GM12878 (cell line): ENCODE data around the gene KRT4. TPM values are rescaled to one million over a fixed set of nuclear protein-coding genes. Genes with fewer than 3 reads are reported as not detected.

Experiments used
- ATAC-seq: fragments of 200-7000 bp; cut with Tn5 transposase; 3 replicates; pipeline ENCODE4 v1.9.1; 2020; ENCODE audit warnings: mild to moderate bottlenecking, moderate library complexity
- BruUV-seq: library from RNA; stranded (reverse); fragments of 400-500 nt; replicated peaks from 2 replicates; lab custom pipeline; 2021; lab: Mats Ljungman, UMichigan
- CTCF ChIA-PET: fragments of 300-600 bp; sonication (Branson Sonifier 250); formaldehyde crosslinking; extraction: SDS; loops from one replicate; lab custom pipeline; 2021; ENCODE audit warnings: inconsistent platforms; lab: Yijun Ruan, JAX
- POLR2A ChIA-PET: fragments of 350-600 bp; formaldehyde crosslinking; extraction: SDS; loops from one replicate; lab custom pipeline; 2021; ENCODE audit warnings: inconsistent platforms; lab: Charles Lee
- RAD21 ChIA-PET: fragments of 300-600 bp; sonication (Branson Sonifier 250); formaldehyde crosslinking; loops from one replicate; lab custom pipeline; 2023; ENCODE audit warnings: antibody characterized with exemption; ENCODE audit not compliant: unreplicated experiment; lab: Charles Lee
- SMC1A ChIA-PET: fragments of 300-600 bp; sonication (Branson Sonifier 250); formaldehyde crosslinking; loops from one replicate; lab custom pipeline; 2023; ENCODE audit not compliant: unreplicated experiment, uncharacterized antibody; lab: Charles Lee
- DNase-seq: peaks from one replicate; pipeline ENCODE4 v3.0.0-alpha.2; 2011; ENCODE audit warnings: low read depth, low spot score
- FAIRE-seq: peaks from 3 replicates; lab custom pipeline; 2011; peaks lifted over from hg19 to GRCh38; lab: Jason Lieb, UNC
- H2AFZ ChIP-seq: 2 replicates; pipeline ENCODE4 v1.6.0; 2011; ENCODE audit warnings: low read depth, low read length, control low read depth; ENCODE audit not compliant: control insufficient read depth
- H3K27ac ChIP-seq: 2 replicates; pipeline ENCODE4 v1.5.1; 2011; ENCODE audit warnings: control low read depth; ENCODE audit not compliant: control insufficient read depth, insufficient read depth
- H3K27me3 ChIP-seq, 2 experiments: replicated peaks in 1 of 2; 2 replicates each; pipeline versions ENCODE4 v1.6.0 to v1.6.1; 2011; ENCODE audit warnings: low read length in 1 of 2; ENCODE audit not compliant: control insufficient read depth in 2 of 2, insufficient read depth in 2 of 2
- H3K36me3 ChIP-seq, 2 experiments: 2 replicates each; pipeline ENCODE4 v1.5.1; 2011; ENCODE audit warnings: low read length in 1 of 2; ENCODE audit not compliant: control insufficient read depth in 2 of 2, insufficient read depth in 2 of 2
- H3K4me1 ChIP-seq: 2 replicates; pipeline ENCODE4 v1.6.1; 2011; ENCODE audit warnings: mild to moderate bottlenecking, low read length, moderate library complexity, mixed read lengths; ENCODE audit not compliant: control insufficient read depth, insufficient read depth
- H3K4me2 ChIP-seq: 2 replicates; pipeline ENCODE4 v1.6.0; 2011; ENCODE audit warnings: control low read depth; ENCODE audit not compliant: control insufficient read depth, insufficient read depth
- H3K4me3 ChIP-seq: fragments of 200-600 bp; sonication (generic); 2 replicates; pipeline ENCODE4 v1.5.1; 2016
- H3K79me2 ChIP-seq: 2 replicates; pipeline ENCODE4 v1.6.0; 2011; ENCODE audit warnings: low read length; ENCODE audit not compliant: control insufficient read depth, insufficient read depth
- H3K9ac ChIP-seq: 2 replicates; pipeline ENCODE4 v1.8.0; 2011; ENCODE audit warnings: low read length, control low read depth, mixed read lengths; ENCODE audit not compliant: control insufficient read depth, insufficient read depth
- H3K9me3 ChIP-seq: replicated peaks from 3 replicates; pipeline ENCODE4 v1.5.1; 2011; ENCODE audit warnings: mild to moderate bottlenecking, low read length; ENCODE audit not compliant: control insufficient read depth, insufficient read depth
- H4K20me1 ChIP-seq: 2 replicates; pipeline ENCODE4 v1.6.0; 2011; ENCODE audit not compliant: control insufficient read depth, insufficient read depth
- BHLHE40 ChIP-seq, 2 experiments: fragments of 450-650 bp in 1 of 2; IDR thresholded peaks; 2 replicates each; pipeline ENCODE4 v1.6.1; 2011 to 2017; ENCODE audit warnings: low read depth in 2 of 2, borderline replicate concordance in 1 of 2, improper control_type of control experiment in 1 of 2, low read length in 1 of 2, mild to moderate bottlenecking in 1 of 2
- CBX3 ChIP-seq: fragments of 200-600 bp; sonication (generic); IDR thresholded peaks from 2 replicates; pipeline ENCODE4 v1.6.1; 2016; ENCODE audit warnings: low read depth, borderline replicate concordance
- DPF2 ChIP-seq: fragments of 450-650 bp; IDR thresholded peaks from 2 replicates; pipeline ENCODE4 v1.6.1; 2017; ENCODE audit warnings: mild to moderate bottlenecking
- FOS ChIP-seq: IDR thresholded peaks from 3 replicates; pipeline ENCODE4 v1.6.1; 2011; ENCODE audit warnings: borderline replicate concordance; ENCODE audit not compliant: insufficient read length; ENCODE audit errors: extremely low read depth
- KAT2A ChIP-seq: conservative IDR thresholded peaks from 2 replicates; pipeline ENCODE4 v1.6.1; 2011; ENCODE audit warnings: low read depth, low read length; ENCODE audit not compliant: control insufficient read depth
- NR2F1 ChIP-seq: fragments of 450-650 bp; conservative IDR thresholded peaks from 2 replicates; pipeline ENCODE4 v1.6.1; 2017; ENCODE audit warnings: mild to moderate bottlenecking
- PBX3 ChIP-seq: IDR thresholded peaks from 2 replicates; pipeline ENCODE4 v1.6.1; 2011; ENCODE audit warnings: mild to moderate bottlenecking, low read depth, low read length, moderate library complexity; ENCODE audit not compliant: insufficient replicate concordance
- POLR2AphosphoS2 ChIP-seq: IDR thresholded peaks from 2 replicates; pipeline ENCODE4 v1.6.1; 2011; ENCODE audit warnings: low read depth, mild to moderate bottlenecking, low read length, improper control_type of control experiment, moderate library complexity
- RAD51 ChIP-seq: fragments of 450-650 bp; IDR thresholded peaks from 2 replicates; pipeline ENCODE4 v1.6.1; 2016; ENCODE audit warnings: moderate library complexity, mild to moderate bottlenecking, inconsistent platforms
- RB1 ChIP-seq: fragments of 450-650 bp; formaldehyde crosslinking; IDR thresholded peaks from 2 replicates; pipeline ENCODE4 v1.6.1; 2017; ENCODE audit warnings: mild to moderate bottlenecking, borderline replicate concordance
- REST ChIP-seq: IDR thresholded peaks from 2 replicates; pipeline ENCODE4 v1.6.1; 2012; ENCODE audit warnings: mild to moderate bottlenecking, low read depth, low read length
- RFX5 ChIP-seq: IDR thresholded peaks from 2 replicates; pipeline ENCODE4 v1.6.1; 2011; ENCODE audit warnings: low read depth, low read length, improper control_type of control experiment
- SIN3A ChIP-seq: IDR thresholded peaks from 2 replicates; pipeline ENCODE4 v1.6.1; 2012; ENCODE audit warnings: low read depth, low read length, improper control_type of control experiment
- SIX5 ChIP-seq: IDR thresholded peaks from 2 replicates; pipeline ENCODE4 v1.6.1; 2011; ENCODE audit warnings: mild to moderate bottlenecking, low read depth, low read length, moderate library complexity; ENCODE audit not compliant: severe bottlenecking
- TCF12 ChIP-seq: IDR thresholded peaks from 2 replicates; pipeline ENCODE4 v1.6.1; 2011; ENCODE audit warnings: low read depth, mild to moderate bottlenecking, low read length
- TCF3 ChIP-seq: IDR thresholded peaks from 2 replicates; pipeline ENCODE4 v1.6.1; 2012; ENCODE audit warnings: low read depth, mild to moderate bottlenecking, low read length, borderline replicate concordance; ENCODE audit not compliant: insufficient read depth
- WGBS: methylation state at CpG from one replicate; pipeline ENCODE4 v1.1.6; 2016; ENCODE audit warnings: low lambda C conversion rate; ENCODE audit not compliant: insufficient replicate concordance, insufficient coverage; ENCODE audit errors: missing lambda C conversion rate; 5-methylcytosine and 5-hydroxymethylcytosine counted together
- in situ Hi-C: fragments of 300-500 bp; cut with MboI; formaldehyde crosslinking; loops from 9 replicates; pipeline ENCODE4 v1.14.3; 2018; ENCODE audit warnings: mixed read lengths
- intact Hi-C: fragments of 100-400 bp; cut with micrococcal nuclease; formaldehyde crosslinking; loops from one replicate; pipeline ENCODE4 v1.14.2; 2022; ENCODE audit not compliant: unreplicated experiment
- polyA plus RNA-seq, 11 experiments: library from polyadenylated mRNA; depleted of rRNA in 4 of 11; unstranded in 6 of 11; stranded (reverse) in 5 of 11; fragments of >200 nt; fragmentation: Nextera tagmentation in 4 of 11; fragmentation: Illumina TruSeq in 1 of 11; extraction: Ambion mirVana in 4 of 11; extraction: Trizol in 1 of 11; gene quantifications; 1 replicate in 1 of 11; 2 replicates in 10 of 11; pipeline versions ENCODE4 v1.2.1 to v1.2.3, GENCODE V29; 2011 to 2016; ENCODE audit warnings: inconsistent platforms in 2 of 11, missing spikeins in 2 of 11, low read depth in 1 of 11
- total RNA-seq, 4 experiments: library from RNA; depleted of rRNA in 3 of 4; stranded (reverse); fragments of >200 nt in 3 of 4; fragmentation: Illumina TruSeq in 1 of 4; extraction: Trizol in 1 of 4; gene quantifications; 2 replicates each; pipeline versions ENCODE4 v1.2.1 to v1.2.3, GENCODE V29; 2013 to 2021
- TF ChIP-seq, protein P1 (sequence below): IDR thresholded peaks from 2 replicates; pipeline ENCODE4 v1.6.1; 2012; ENCODE audit warnings: low read length, inconsistent platforms

KRT4 gene
- total and polyA plus RNA-seq, 10 of the 15 experiments (the other 5 are each of a cell fraction or from before 2014, with no cell fraction given): not detected

GRCh38 chr12:52828156-52828555, 14.2 kb upstream of the KRT4 start (continued):
- TF ChIP-seq REST: no peak
- no peak for TF ChIP-seq CBX3

DNA sequence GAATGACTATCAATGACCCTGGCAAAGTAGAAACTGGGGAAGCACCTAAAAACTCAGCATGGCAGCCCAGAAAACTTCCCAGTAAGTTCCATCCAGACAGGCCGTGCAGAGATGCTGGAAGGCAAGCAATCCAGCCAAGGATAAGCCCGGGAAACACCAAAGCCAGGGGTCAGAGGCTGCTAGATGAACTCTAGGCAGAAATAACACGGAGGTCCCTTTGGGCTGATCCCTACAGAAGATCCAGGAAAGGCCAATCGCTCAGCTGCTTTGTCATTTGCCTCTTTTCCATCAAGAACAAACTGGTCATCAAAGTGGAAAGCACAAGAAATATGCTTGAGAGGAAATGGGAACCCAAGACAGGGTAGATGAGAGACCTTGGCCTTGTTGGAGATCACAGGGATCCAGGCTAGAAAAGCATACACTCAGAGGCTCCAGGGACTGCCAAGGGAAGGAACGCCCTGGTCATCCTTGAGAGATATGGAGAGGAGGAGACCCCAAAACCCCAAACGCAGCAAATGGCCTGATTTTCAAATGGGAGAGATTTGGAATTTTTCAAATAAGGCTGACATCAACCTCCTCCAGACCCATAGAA, 13.7 kb upstream of the KRT4 start:
- H3K27me3 ChIP-seq: peaks cover 0 to 5% of the 10 kb centered on the region in 2 experiments; a peak in 2 of 4 replicates
- H3K79me2 ChIP-seq: no peaks in the 10 kb centered on the region
- no peaks in the 10 kb centered on the region for H3K36me3 ChIP-seq
- BruUV-seq: no TSS peak
- DNase-seq (no peak), ATAC-seq (no peak), FAIRE-seq (no peak)
- TF ChIP-seq, protein P1, sequence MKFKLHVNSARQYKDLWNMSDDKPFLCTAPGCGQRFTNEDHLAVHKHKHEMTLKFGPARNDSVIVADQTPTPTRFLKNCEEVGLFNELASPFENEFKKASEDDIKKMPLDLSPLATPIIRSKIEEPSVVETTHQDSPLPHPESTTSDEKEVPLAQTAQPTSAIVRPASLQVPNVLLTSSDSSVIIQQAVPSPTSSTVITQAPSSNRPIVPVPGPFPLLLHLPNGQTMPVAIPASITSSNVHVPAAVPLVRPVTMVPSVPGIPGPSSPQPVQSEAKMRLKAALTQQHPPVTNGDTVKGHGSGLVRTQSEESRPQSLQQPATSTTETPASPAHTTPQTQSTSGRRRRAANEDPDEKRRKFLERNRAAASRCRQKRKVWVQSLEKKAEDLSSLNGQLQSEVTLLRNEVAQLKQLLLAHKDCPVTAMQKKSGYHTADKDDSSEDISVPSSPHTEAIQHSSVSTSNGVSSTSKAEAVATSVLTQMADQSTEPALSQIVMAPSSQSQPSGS: no peak
- TF ChIP-seq BHLHE40 (IDR thresholded peaks at IDR 0.05; ENCODE audit: borderline replicate concordance in 1 of 2, low read depth in 2 of 2, low read length in 1 of 2) (no peak), PBX3 (no peak), RAD51 (no peak), RB1 (no peak), SIX5 (no peak), FOS (no peak), DPF2 (no peak), TCF3 (no peak), NR2F1 (no peak), RFX5 (no peak), POLR2AphosphoS2 (no peak), TCF12 (no peak), KAT2A (no peak), SIN3A (no peak)
- POLR2A ChIA-PET: no interaction called here
- no peak overlapping the region for H3K27ac ChIP-seq
- H3K4me1 ChIP-seq: no peaks in the 10 kb centered on the region
- no peak overlapping the region for H2AFZ ChIP-seq
- SMC1A ChIA-PET: no interaction called here
- H3K9me3 ChIP-seq: no peaks in the 10 kb centered on the region
- no peak overlapping the region for H3K4me2 ChIP-seq
- H4K20me1 ChIP-seq: no peaks in the 10 kb centered on the region
- in situ Hi-C loops (no loop called here), intact Hi-C loops (no loop called here)
- 2% methylated on average over 6 of the region's 6 CpGs for WGBS
- H3K4me3 ChIP-seq: no peak overlapping the region
- CTCF ChIA-PET: no interaction called here
- RAD21 ChIA-PET: no interaction called here
- no peak overlapping the region for H3K9ac ChIP-seq
